SIG-M5 treated with dmso at 0.1 percent for 504 hours (cell line): ENCODE results near the gene LIMS2.

Source experiments
- DNase-seq: peaks from one replicate; lab custom pipeline; 2025; ENCODE audit not compliant: unreplicated experiment; lab: John Stamatoyannopoulos, UW

The LIMS2 gene

GRCh38 chr2:127624756-127625571, 50.4 kb downstream of the LIMS2 start:
- DNase-seq: no peak

- no peak for DNase-seq
Measured at GRCh38 chr2:127624320-127624755, 51.0 kb downstream of the LIMS2 start.

- no peak for DNase-seq
Measured at GRCh38 chr2:127623388-127624319, 51.7 kb downstream of the LIMS2 start.

GRCh38 chr2:127622561-127623387, 52.6 kb downstream of the LIMS2 start:
- DNase-seq: no peak

GRCh38 chr2:127621981-127622431, 53.3 kb downstream of the LIMS2 start:
- DNase-seq: no peak

GRCh38 chr2:127620866-127621265, 54.5 kb downstream of the LIMS2 start:
- DNase-seq: no peak

- no peak for DNase-seq
Measured at GRCh38 chr2:127619877-127620705, 55.2 kb downstream of the LIMS2 start.

GRCh38 chr2:127619203-127619590, 56.1 kb downstream of the LIMS2 start:
- DNase-seq: no peak

- no peak for DNase-seq
Measured at GRCh38 chr2:127618551-127619202, 56.7 kb downstream of the LIMS2 start.

GRCh38 chr2:127615511-127616166, 59.7 kb downstream of the LIMS2 start:
- no peak for DNase-seq

GRCh38 chr2:127614731-127615130, 60.6 kb downstream of the LIMS2 start:
- DNase-seq: no peak

GRCh38 chr2:127614246-127614645, 61.1 kb downstream of the LIMS2 start:
- DNase-seq: no peak

GRCh38 chr2:127612111-127612822, 63.1 kb downstream of the LIMS2 start:
- no peak for DNase-seq

- DNase-seq: no peak
Measured at GRCh38 chr2:127611076-127611925, 64.0 kb downstream of the LIMS2 start.

GRCh38 chr2:127610561-127610960, 64.8 kb downstream of the LIMS2 start:
- no peak for DNase-seq

GRCh38 chr2:127609818-127610217, 65.5 kb downstream of the LIMS2 start:
- DNase-seq: no peak

GRCh38 chr2:127609031-127609751, 66.1 kb downstream of the LIMS2 start:
- no peak for DNase-seq
